ENCODE data around the gene SLC7A14.

SLC7A14 gene

GRCh38 chr3:170418422-170419398 lies 167.2 kb downstream of the SLC7A14 start, which contains the start of gene CLDN11:
TSS of gene CLDN11 (plus strand) at chr3:170418868. CDS start at chr3:170419067, 199 bp downstream.
- DNase-seq (ENCODE audit: low read depth) = no peak
- peak within 1 kb of the TSS; percentile 67 for H3K4me3 ChIP-seq (ENCODE audit: low read depth, low read length)

GRCh38 chr3:170417090-170417489 lies 168.8 kb downstream of the SLC7A14 start:
- no peak for DNase-seq (ENCODE audit: low read depth)
- H3K4me3 ChIP-seq (ENCODE audit: low read depth, low read length) = no peak overlapping the region

GRCh38 chr3:170414202-170414663 lies 171.6 kb downstream of the SLC7A14 start:
- H3K4me3 ChIP-seq (ENCODE audit: low read depth, low read length) = no peak overlapping the region
- DNase-seq (ENCODE audit: low read depth) = peak; percentile 70

GRCh38 chr3:170413291-170413690 lies 172.6 kb downstream of the SLC7A14 start:
- no peak for DNase-seq (ENCODE audit: low read depth)
- no peak overlapping the region for H3K4me3 ChIP-seq (ENCODE audit: low read depth, low read length)

GRCh38 chr3:170410428-170411029 lies 175.3 kb downstream of the SLC7A14 start:
- no peak overlapping the region for H3K4me3 ChIP-seq (ENCODE audit: low read depth, low read length)
- no peak for DNase-seq (ENCODE audit: low read depth)
